Measurements from ENCODE around the gene INTS3. TPM values are rescaled to one million over a fixed set of nuclear protein-coding genes. Genes with fewer than 3 reads are reported as not detected.

Gene INTS3
- total and polyA plus RNA-seq, 9 of the 15 experiments (the other 6 are each of a cell fraction or from before 2014, with no cell fraction given), result 6.3 to 24.1 (median 14.3) TPM

DNA sequence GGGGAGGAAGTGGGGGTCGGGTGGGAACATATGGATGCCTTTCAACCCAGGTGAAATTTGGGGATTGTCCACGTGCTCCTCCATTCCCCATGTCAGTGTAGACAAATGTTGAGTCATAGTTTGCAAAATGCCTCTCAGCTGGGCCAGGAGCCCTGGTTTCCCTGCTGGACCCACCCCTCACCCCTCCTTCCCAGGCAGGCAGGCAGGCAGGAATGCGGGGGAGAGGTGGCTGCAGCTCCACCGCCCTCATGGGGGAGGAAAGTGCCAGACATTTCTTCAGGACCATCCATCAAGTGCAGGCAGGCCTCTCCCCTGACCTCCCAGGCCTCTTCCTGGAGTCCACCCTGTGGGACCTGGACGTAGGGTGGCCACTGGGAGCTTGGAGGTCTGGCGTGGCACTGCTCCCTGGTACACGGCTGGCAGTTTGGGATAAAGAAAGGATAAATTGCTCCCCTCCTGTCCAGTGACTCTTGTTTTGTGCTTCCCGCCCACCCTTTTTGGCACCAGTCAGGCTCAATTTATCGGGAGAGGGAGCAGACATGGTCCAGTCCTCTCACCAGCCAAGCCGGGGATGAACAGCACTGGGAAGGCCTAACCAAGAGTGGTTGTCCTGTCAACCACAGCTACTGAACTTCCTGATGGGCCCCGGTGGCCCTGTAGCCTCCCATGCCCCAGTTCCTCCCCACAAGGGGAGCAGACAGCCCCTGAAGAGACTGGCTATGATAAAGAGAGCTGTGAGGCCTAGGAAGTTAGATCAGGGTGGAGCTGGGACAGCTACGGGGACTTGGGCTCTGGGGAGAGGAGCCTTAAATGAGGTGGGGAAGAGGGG lies 30.4 kb upstream of the INTS3 start (continued):
- TF ChIP-seq E2F6 (IDR thresholded peaks at IDR 0.05; ENCODE audit: borderline replicate concordance in 1 of 2, extremely low read depth in 1 of 2, insufficient read depth in 1 of 2, insufficient read length in 1 of 2, low read depth in 1 of 2, low read length in 1 of 2, poor library complexity in 1 of 2, severe bottlenecking in 1 of 2) (peak in 1 of 2 experiments; percentile 64), PRDM10 (IDR thresholded peaks at IDR 0.05; ENCODE audit: partially characterized antibody) (peak; percentile 81), MAFG (tag; conservative IDR thresholded peaks at IDR 0.05) (peak; percentile 49), THRA (IDR thresholded peaks at IDR 0.05) (no peak), NUFIP1 (IDR thresholded peaks at IDR 0.05; ENCODE audit: partially characterized antibody) (no peak), RCOR1 (IDR thresholded peaks at IDR 0.05; ENCODE audit: borderline replicate concordance in 1 of 2, low read depth in 2 of 2, low read length in 2 of 2) (peak; percentile 46 to 92; a peak in 2 of 4 replicates), TEAD1 (CRISPR knock-in tag; IDR thresholded peaks at IDR 0.05) (peak; percentile 95 to 98), UBTF (IDR thresholded peaks at IDR 0.05; ENCODE audit: borderline replicate concordance in 1 of 2, low read depth in 2 of 2, low read length in 2 of 2) (no peak), ZNF740 (CRISPR knock-in tag; IDR thresholded peaks at IDR 0.05) (no peak), ZNF740 (tag; IDR thresholded peaks at IDR 0.05) (no peak; a peak in 1 of 4 replicates)
- TF ChIP-seq, protein P1, sequence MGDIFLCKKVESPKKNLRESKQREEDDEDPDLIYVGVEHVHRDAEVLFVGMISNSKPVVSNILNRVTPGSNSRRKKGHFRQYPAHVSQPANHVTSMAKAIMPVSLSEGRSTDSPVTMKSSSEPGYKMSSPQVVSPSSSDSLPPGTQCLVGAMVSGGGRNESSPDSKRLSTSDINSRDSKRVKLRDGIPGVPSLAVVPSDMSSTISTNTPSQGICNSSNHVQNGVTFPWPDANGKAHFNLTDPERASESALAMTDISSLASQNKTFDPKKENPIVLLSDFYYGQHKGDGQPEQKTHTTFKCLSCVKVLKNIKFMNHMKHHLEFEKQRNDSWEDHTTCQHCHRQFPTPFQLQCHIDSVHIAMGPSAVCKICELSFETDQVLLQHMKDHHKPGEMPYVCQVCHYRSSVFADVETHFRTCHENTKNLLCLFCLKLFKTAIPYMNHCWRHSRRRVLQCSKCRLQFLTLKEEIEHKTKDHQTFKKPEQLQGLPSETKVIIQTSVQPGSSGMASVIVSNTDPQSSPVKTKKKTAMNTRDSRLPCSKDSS (IDR thresholded peaks at IDR 0.05; ENCODE audit: low read depth, partially characterized antibody), result no peak

Data from K562 (cell line).